Stimulated activated memory B cell treated with anti-CD40 and anti-IgM and Interleukin-4, amounts not matched to agents 10 μg/mL and 1 μg/mL and 100 μg/mL, for 72 hours (primary cell): Measurements from ENCODE around the gene ARPC1A.
"Not testable (repeated sequence)": the region's sequence is repeated elsewhere in the genome, so short reads cannot be mapped to it uniquely, and the experiment has no call there.

Experiments
- ATAC-seq: fragments of 150-1000 bp; cut with Tn5 transposase; 2 replicates; pipeline ENCODE4 v1.10.0; 2021
- H3K27ac Mint-ChIP-seq: one replicate; pipeline ENCODE4 v1.8.0; 2022; ENCODE audit warnings: mild to moderate bottlenecking, mixed read lengths
- H3K27me3 Mint-ChIP-seq: one replicate; pipeline ENCODE4 v1.8.0; 2022; ENCODE audit warnings: mixed read lengths
- H3K36me3 Mint-ChIP-seq: one replicate; pipeline ENCODE4 v1.8.0; 2022; ENCODE audit warnings: mixed read lengths
- H3K4me1 Mint-ChIP-seq: one replicate; pipeline ENCODE4 v1.8.0; 2022; ENCODE audit warnings: mixed read lengths
- H3K4me3 Mint-ChIP-seq: one replicate; pipeline ENCODE4 v1.8.0; 2022; ENCODE audit warnings: mild to moderate bottlenecking, moderate library complexity, mixed read lengths
- H3K9me3 Mint-ChIP-seq: one replicate; pipeline ENCODE4 v1.8.0; 2022; ENCODE audit warnings: mixed read lengths

ARPC1A gene

DNA sequence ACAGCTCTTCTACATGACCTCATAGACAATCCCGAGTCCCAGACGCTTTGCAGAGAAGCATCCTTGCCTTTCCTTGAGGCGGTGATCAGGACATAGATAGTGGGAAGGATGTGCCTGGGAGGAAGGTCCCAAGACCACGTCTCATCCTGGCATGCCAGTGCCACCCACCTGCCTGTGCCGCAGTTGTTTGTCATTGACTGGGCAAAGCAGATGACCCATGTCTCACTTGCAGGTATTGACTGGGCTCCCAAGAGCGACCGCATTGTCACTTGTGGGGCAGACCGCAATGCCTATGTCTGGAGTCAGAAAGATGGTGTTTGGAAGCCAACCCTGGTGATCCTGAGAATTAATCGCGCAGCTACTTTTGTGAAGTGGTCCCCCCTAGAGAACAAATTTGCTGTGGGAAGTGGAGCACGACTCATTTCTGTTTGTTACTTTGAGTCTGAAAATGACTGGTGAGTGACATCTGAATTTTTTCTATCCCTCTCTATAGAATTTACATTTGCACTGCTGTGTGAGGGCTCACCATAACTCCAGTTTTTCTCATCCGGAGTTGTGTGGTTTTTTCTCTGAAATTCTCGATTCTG is 18.5 kb downstream of the ARPC1A start:
- ATAC-seq, result no peak
- Mint-ChIP-seq H3K36me3 (peaks cover 26% of the 10 kb centered on the region), H3K27ac (no peak overlapping the region), H3K4me1 (no peaks in the 10 kb centered on the region), H3K9me3 (no peaks in the 10 kb centered on the region), H3K27me3 (no peaks in the 10 kb centered on the region), H3K4me3 (no peak overlapping the region)

DNA sequence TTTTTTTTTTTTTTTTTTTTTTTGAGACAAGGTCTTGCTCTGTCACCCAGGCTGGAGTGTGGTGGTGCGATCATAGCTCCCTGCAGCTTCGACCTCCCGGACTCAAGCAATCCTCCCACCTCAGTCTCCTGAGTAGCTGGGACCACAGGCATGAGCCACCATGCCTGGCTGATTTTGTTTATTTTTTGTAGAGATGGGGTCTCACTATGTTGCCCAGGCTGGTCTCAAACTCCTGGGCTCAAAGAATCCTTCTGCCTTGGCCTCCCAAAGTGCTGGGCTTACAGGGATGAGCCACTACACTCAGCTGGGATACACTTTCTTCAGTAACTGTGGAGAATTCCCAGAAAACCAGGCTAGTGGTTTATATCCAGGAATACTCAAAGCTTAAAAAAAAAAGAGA is 24.9 kb downstream of the ARPC1A start:
- H3K4me1 Mint-ChIP-seq, H3K27ac Mint-ChIP-seq, ATAC-seq, H3K27me3 Mint-ChIP-seq, H3K4me3 Mint-ChIP-seq, H3K9me3 Mint-ChIP-seq: not testable (repeated sequence)
- H3K36me3 Mint-ChIP-seq, result peaks cover 21% of the 10 kb centered on the region

DNA sequence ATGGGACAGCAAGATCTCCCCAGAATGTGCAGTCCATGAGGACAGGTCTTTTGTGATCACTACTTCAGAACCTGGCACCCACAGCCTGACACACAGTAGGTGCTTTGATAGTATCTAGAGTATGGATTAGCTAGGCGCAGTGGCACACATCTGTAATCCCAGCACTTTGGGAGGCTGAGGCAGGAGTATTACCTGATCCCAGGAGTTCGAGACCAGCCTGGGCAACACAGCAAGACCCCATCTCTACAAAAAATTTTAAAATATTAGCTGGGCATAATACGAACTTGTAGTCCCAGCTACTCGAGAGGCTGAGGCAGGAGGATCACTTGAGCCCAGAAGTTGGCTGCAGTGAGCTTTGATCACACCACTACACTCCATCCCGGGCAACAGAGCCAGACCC is 26.5 kb downstream of the ARPC1A start:
- no peaks in the 10 kb centered on the region for H3K27me3 Mint-ChIP-seq
- no peak overlapping the region for H3K27ac Mint-ChIP-seq
- no peak overlapping the region for H3K4me3 Mint-ChIP-seq
- H3K4me1 Mint-ChIP-seq, result no peaks in the 10 kb centered on the region
- no peaks in the 10 kb centered on the region for H3K9me3 Mint-ChIP-seq
- H3K36me3 Mint-ChIP-seq, result peaks cover 30% of the 10 kb centered on the region
- ATAC-seq, result no peak

DNA sequence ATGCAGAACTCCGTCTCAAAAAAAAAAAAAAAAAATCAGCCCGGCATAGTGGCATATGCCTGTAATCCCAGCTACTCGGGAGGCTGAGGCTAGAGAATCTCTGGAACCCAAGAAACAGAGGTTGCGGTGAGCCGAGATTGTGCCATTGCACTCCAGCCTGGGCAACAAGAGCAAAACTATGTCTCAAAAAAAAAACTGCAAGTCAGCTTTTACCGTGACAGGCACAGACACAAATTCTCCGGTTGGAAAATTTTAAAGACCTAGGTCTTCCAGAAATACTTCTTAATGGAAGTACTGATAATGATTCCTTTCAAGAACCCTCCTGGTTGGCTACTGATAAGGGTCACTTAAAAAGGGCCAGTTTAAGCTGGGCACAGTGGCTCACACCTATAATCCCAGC is 29.4 kb downstream of the ARPC1A start:
- no peak for ATAC-seq
- H3K36me3 Mint-ChIP-seq, result peaks cover 39% of the 10 kb centered on the region

DNA sequence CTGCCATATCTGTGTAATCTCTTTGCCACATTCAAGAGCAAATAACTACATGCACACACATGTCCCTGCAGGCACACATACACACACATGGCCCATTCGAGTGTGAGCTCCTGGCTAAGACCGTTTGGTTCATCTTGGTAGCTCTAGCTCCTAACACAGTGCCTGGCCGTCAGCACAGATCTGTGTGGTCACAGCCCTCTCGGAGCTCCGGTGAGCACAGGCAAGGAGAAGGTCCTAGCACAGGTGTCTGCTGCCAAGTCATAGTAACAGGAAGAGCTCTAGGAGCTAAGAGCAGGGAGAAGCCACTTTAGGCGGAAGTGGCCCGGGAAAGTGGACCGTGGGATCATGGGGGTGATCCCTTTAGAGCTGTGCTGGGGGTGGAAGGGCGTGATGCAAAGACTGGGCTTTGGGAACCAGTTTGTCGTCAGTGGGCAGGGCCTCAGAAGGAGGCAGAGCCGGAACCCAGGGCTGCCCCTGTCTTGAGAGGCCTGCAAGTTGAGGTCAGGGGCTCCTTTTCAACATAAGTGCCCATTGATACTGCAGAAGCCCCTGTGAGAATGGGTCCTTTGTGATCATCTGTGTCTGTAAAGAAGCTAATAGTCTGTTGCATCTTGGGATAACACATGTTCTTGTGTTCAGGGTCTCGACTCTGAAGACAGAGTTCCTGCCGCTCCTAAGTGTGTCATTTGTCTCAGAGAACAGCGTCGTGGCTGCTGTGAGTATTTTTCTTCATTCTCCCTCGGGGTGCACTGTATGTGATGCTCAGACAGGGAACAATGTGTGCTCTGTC is 32.2 kb downstream of the ARPC1A start:
- H3K27ac Mint-ChIP-seq, result no peak overlapping the region
- ATAC-seq, result no peak
- H3K36me3 Mint-ChIP-seq, result peaks cover 31% of the 10 kb centered on the region
- no peaks in the 10 kb centered on the region for H3K9me3 Mint-ChIP-seq
- H3K4me1 Mint-ChIP-seq, result no peaks in the 10 kb centered on the region
- no peak overlapping the region for H3K4me3 Mint-ChIP-seq
- no peaks in the 10 kb centered on the region for H3K27me3 Mint-ChIP-seq

More for the DNA sequence above, 29.4 kb downstream of the ARPC1A start:
- no peaks in the 10 kb centered on the region for H3K27me3 Mint-ChIP-seq
- H3K27ac Mint-ChIP-seq, result no peak overlapping the region
- no peaks in the 10 kb centered on the region for H3K4me1 Mint-ChIP-seq
- no peak overlapping the region for H3K4me3 Mint-ChIP-seq
- no peaks in the 10 kb centered on the region for H3K9me3 Mint-ChIP-seq

DNA sequence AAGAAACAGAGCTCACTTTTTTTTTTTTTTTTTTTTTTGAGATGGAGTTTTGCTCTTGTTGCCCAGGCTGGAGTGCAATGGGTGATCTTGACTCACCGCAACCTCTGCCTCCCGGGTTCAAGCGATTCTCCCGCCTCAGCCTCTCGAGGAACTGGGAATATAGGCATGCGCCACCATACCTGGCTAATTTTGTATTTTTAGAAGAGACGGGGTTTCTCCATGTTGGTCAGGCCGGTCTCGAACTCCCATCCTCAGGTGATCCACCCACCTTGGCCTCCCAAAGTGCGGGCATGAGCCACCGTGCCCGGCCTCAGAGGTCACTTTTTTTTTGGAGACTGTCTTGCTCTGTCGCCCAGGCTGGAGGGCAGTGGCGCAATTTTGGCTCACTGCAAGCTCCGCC is 32.8 kb downstream of the ARPC1A start:
- H3K9me3 Mint-ChIP-seq, H3K4me1 Mint-ChIP-seq, ATAC-seq, H3K27me3 Mint-ChIP-seq, H3K27ac Mint-ChIP-seq, H3K4me3 Mint-ChIP-seq: not testable (repeated sequence)
- H3K36me3 Mint-ChIP-seq, result peaks cover 31% of the 10 kb centered on the region

DNA sequence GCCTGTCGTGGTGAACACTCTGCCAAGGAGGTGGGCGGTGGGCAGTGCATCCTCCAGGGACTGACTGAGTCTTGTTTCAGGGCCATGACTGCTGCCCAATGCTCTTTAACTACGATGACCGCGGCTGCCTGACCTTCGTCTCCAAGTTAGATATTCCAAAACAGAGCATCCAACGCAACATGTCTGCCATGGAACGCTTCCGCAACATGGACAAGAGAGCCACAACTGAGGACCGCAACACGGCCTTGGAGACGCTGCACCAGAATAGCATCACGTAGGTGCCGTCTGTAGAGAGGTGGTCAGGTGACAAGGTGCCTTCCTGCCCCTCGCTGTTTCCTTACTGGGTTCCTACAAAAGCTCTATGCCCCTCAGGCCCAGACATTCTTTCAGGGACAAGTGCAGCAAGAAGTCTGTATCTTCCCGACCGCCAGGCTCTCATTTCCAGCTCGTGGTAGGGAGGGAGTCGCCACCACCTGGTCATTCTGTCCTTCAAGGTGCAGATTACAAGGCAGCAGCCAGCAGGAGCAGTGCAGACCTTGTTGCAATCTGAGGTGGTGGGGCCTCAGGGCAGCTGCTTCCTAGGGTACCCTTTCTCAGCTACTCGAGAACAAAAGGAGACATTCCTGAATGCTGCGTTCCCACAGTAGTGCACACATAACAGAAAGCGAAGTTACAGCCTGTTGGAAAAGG is 33.9 kb downstream of the ARPC1A start:
- no peak for ATAC-seq
- H3K4me3 Mint-ChIP-seq, result no peak overlapping the region
- no peak overlapping the region for H3K27ac Mint-ChIP-seq
- H3K9me3 Mint-ChIP-seq, result no peaks in the 10 kb centered on the region
- H3K27me3 Mint-ChIP-seq, result no peaks in the 10 kb centered on the region
- H3K4me1 Mint-ChIP-seq, result no peaks in the 10 kb centered on the region
- peaks cover 36% of the 10 kb centered on the region for H3K36me3 Mint-ChIP-seq

DNA sequence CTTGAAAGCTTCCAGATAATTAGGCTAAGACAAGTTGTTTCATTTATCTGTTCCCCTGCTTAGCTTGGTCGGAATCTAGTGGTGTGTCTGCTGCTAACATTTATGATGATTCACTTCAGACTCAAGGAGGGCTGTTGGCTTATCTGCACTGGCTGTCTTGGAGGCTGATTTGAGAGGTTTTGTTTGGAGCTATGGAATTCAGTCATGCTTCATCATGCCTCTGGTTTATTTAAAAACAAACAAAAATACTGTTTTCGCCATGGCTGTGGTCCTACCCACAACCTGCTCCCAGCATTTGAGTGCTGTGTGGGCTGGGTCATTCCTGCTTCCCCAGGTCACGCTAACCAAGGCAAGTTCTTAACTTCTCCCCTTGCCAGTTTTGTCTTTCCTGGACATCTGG is 37.1 kb downstream of the ARPC1A start:
- no peak for ATAC-seq
- no peak overlapping the region for H3K27ac Mint-ChIP-seq
- H3K36me3 Mint-ChIP-seq, result peaks cover 43% of the 10 kb centered on the region

DNA sequence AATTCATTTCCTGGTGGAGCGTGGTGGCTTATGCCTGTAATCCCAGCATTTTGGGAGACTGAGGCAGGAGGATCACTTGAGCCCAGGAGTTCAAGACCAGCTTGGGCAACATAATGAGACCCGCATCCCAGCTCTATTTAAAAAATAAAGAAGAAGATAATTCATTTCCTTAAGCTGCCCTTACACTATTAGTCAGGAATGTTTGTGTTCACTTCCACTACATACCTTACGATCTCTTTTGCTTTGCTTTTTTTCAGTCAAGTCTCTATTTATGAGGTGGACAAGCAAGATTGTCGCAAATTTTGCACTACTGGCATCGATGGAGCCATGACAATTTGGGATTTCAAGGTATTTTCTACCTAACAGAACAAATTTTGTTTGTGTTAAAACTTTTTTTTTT is 37.6 kb downstream of the ARPC1A start:
- Mint-ChIP-seq H3K36me3 (peaks cover 38% of the 10 kb centered on the region), H3K27me3 (no peaks in the 10 kb centered on the region), H3K9me3 (no peaks in the 10 kb centered on the region), H3K27ac (no peak overlapping the region), H3K4me1 (peaks cover 5% of the 10 kb centered on the region), H3K4me3 (no peak overlapping the region)
- ATAC-seq, result no peak

More for the DNA sequence above, 37.1 kb downstream of the ARPC1A start:
- H3K9me3 Mint-ChIP-seq, result no peaks in the 10 kb centered on the region
- no peak overlapping the region for H3K4me3 Mint-ChIP-seq
- peaks cover 5% of the 10 kb centered on the region for H3K4me1 Mint-ChIP-seq
- H3K27me3 Mint-ChIP-seq, result no peaks in the 10 kb centered on the region

DNA sequence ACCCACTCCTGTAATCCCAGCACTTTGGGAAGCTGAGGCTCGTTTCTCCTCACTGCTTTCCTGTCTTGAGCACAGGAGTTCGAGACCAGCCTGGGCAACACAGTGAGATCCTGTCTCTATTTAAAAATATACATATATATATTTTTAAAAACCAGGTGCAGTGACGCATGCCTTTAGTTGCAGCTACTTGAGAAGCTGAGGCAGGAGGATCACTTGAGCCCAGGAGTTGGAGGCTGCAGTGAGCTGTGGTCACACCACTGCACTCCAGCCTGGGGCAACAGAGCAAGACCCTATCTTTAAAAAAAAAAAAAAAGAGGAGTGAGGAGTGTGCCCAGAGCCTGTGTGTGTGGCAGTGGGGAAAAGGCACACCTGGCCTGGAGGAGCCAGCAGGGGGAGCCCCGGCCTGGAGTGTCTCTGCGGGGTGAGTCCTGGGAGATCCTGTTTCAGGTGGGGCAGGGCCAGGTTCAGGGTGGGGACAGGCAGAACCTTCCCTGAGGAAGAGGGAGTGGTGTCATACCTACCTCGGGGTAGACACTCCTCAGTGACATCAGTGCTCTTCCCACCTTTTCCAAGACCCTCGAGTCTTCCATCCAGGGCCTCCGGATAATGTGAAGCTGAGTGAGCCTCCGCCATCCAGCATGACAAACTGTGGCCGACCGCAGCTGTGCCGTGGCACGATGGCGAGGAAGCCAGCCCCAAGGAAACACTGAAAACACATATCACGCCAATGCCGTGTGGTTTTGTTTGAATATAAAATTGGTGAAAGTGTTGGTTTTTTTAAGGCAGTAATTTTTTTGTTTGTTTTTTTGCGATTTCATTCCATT is 39.8 kb downstream of the ARPC1A start:
- Mint-ChIP-seq H3K27ac (no peak overlapping the region), H3K4me3 (no peak overlapping the region), H3K27me3 (no peaks in the 10 kb centered on the region), H3K36me3 (peaks cover 34% of the 10 kb centered on the region), H3K4me1 (peaks cover 5% of the 10 kb centered on the region), H3K9me3 (no peaks in the 10 kb centered on the region)
- ATAC-seq, result peak; percentile 74

DNA sequence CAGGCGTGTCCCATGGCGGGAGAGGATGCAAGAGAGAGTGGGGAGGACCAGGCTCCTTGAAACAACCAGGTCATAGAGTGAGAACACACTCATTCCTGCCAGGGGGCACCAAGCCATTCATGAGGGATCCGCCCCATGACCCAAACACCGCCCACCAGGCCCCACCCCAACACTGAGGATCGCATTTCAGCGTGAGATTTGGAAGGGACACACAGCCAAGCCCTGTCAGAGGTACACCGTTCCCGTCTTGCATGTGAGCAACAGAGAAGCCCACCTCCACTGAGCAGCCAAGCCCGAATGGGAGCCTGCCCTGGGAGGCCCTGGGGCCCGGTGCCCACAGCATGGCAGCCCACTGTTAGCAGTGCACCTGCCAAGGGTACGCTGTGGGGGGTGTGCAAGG is 40.9 kb downstream of the ARPC1A start:
- no peak for ATAC-seq
- no peaks in the 10 kb centered on the region for H3K27me3 Mint-ChIP-seq
- peaks cover 34% of the 10 kb centered on the region for H3K36me3 Mint-ChIP-seq
- H3K9me3 Mint-ChIP-seq, result no peaks in the 10 kb centered on the region
- H3K4me1 Mint-ChIP-seq, result peaks cover 5% of the 10 kb centered on the region
- H3K27ac Mint-ChIP-seq, result no peak overlapping the region
- no peak overlapping the region for H3K4me3 Mint-ChIP-seq

DNA sequence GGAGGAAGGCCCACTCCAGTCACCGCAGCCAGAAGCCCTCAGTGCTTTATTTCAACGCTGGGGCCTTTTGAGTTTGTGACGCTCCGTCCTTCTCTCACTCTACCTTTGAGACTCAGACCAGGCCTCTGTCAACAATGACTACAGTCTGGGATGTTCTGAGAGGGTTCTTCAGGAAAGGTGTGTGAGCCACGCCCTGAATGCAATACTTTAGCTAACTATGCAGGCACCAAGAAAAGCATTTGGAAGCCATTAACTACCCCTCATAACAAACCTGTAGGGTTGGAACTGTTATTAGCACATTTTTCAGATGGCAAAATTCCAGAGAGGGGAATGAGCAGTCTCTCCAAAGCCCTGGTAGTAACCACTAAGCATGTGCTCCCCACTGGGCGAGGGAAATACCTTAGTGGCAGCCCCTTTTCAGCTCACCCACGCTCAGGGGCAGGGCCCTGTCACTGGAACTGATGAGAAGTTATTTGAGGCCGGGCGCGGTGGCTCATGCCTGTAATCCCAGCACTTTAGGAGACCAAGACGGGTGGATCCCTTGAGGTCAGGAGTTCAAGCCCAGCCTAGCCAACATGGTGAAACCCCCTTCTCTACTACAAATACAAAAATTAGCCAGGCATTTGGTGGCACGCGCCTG is 43.2 kb downstream of the ARPC1A start:
- Mint-ChIP-seq H3K4me3 (no peak overlapping the region), H3K27ac (no peak overlapping the region)

DNA sequence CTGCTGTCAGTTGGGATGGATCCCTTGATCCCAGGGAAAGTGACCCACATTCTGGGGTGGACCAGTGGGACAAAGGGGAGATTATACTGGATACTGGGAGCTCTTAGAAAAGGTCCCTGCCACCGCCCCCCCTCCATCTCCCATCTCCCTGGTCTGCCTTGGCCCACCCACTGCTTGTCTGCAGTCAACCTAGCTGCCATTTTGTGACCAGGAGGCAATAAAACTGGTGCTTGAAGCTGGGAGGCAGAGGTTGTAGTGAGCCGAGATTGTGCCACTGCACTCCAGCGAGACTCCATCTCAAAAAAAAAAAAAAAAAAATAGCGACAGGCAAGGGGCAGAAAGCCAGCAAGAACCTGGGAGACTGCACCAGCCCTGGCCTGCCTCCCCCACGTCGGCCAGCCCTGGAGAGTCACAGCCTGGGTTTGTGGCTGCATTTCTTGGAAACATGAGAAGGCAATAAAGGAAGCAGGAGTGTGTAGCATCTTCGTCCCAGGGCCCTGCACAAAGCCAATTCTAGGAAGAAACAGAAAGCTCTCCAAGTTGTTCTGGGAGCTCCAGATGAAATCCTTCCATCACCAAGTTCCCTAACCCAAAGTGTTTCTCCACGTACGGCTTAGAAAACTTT is 44.2 kb downstream of the ARPC1A start:
- Mint-ChIP-seq H3K36me3 (peaks cover 26% of the 10 kb centered on the region), H3K4me3 (no peak overlapping the region), H3K4me1 (peaks cover 5% of the 10 kb centered on the region), H3K27ac (no peak overlapping the region), H3K9me3 (no peaks in the 10 kb centered on the region), H3K27me3 (no peaks in the 10 kb centered on the region)
- ATAC-seq, result no peak

More for the DNA sequence above, 43.2 kb downstream of the ARPC1A start:
- H3K9me3 Mint-ChIP-seq, result no peaks in the 10 kb centered on the region
- H3K4me1 Mint-ChIP-seq, result peaks cover 5% of the 10 kb centered on the region
- no peaks in the 10 kb centered on the region for H3K27me3 Mint-ChIP-seq
- ATAC-seq, result no peak
- H3K36me3 Mint-ChIP-seq, result peaks cover 34% of the 10 kb centered on the region

DNA sequence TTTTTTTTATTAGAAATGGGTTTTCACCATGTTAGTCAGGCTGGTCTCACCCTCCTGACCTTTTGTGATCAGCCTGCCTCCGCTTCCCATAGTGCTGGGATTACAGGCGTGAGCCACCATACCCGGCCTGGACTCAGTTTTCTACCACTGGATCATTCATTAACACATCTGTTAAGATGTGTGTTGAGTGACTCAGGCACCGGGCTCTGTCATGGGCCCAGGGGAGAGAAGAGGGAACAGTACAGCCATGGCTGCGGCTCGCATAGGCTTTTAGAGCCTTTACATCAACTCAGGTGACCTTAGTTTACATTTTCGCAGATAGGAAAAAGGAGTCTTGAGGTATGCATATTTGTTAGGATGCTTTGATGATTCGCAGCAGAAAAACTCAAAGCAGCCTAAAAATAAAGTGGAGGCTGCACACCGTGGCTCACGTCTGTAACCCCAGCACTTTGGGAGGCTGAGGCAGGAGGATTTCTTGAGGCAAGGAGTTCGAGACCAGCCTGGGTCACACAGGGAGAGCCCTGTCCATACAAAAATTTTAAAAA is 45.8 kb downstream of the ARPC1A start:
- Mint-ChIP-seq H3K27ac (no peak overlapping the region), H3K9me3 (no peaks in the 10 kb centered on the region), H3K4me1 (peaks cover 3% of the 10 kb centered on the region), H3K36me3 (peaks cover 14% of the 10 kb centered on the region), H3K4me3 (no peak overlapping the region), H3K27me3 (no peaks in the 10 kb centered on the region)
- ATAC-seq, result no peak
